ENCODE data around the gene AKR1B15.
A peak's percentile ranks its signal among the peaks of the same experiment; 100 is the strongest.
"Not testable (repeated sequence)": the region's sequence is repeated elsewhere in the genome, so short reads cannot be mapped to it uniquely, and the experiment has no call there.

The AKR1B15 gene

DNA sequence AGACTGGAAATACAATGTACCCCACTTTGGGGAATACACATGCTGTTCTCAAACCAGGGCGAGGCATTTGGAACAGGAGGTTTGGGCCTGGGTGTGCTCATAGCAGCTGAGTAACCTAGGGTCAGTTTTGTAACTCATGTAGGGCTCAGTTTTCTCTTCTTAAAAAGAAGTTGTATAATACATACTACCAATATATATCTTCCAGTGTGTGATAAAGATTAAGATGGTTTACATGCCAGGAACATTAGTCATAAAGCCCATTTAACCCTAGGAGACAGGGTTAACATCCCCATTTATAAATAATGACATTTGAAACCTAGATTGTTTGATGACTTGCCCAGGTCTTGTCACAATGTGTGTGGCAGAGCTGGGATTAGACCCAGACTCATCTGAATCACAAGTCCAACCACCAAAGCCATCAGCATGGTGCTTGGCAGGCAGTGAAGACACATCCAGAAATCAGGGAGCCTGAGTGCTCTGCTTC lies 15.6 kb upstream of the AKR1B15 start:
- no peak for DNase-seq

GRCh38 chr7:134534633-134535032 lies 14.3 kb upstream of the AKR1B15 start:
- DNase-seq, result no peak

GRCh38 chr7:134535272-134535918 lies 13.5 kb upstream of the AKR1B15 start:
- no peak for DNase-seq

DNA sequence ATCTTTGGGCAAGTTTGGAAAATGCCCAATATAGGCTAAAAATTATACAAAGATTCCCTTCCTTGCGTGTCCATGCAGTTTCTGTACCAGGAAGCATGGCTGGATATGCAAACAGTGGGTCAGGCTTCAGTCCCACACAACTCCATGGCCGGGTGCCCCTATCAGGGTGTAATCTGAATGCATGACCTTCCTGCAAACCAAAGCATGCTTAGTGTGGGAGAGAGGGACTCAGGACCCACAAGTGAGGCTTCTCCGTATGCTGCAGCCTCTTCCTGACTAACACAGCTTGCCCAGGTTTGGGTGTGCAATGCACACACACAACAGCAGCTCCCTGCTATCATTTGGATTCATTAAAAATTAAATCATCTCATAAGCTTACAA lies 13.0 kb upstream of the AKR1B15 start:
- no peak for DNase-seq

DNA sequence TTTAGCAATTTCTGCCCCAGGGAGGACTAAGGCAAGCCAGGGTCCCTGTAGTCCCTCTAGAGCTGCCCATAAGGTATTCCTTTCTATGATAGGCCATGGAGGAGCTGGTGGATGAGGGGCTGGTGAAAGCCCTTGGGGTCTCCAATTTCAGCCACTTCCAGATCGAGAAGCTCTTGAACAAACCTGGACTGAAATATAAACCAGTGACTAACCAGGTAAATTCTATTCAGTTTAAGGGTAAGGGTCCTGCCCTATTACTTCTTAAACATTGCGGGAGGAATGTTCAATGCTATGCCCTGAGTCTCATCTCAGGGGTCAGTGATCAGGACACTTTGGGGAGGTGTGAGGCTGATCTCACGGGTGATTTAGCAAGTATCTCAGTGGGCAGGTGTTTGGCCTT lies 12.4 kb upstream of the AKR1B15 start:
- not testable (repeated sequence) for DNase-seq

DNA sequence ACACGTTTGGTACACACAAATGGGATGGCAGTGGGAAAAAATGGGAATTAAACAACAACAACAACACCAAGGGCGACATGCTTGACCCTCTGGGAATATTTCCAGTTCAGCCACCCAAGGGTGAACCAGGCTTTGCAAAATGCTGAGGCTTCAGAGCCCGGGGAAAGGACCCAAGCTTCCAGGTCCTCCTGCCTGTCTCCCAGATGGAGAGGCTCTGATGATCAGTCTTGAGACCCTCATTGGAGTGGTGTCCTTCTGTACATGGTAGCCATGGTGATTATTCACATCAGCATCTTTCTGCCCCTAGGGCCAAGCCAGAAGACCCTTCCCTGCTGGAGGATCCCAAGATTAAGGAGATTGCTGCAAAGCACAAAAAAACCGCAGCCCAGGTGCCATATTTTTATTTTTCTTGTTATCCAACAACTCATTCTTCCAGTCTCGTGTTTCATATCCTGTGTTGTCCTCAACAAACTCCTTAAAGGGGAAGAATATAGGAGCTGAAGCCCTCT lies 11.6 kb upstream of the AKR1B15 start:
- not testable (repeated sequence) for DNase-seq

DNA sequence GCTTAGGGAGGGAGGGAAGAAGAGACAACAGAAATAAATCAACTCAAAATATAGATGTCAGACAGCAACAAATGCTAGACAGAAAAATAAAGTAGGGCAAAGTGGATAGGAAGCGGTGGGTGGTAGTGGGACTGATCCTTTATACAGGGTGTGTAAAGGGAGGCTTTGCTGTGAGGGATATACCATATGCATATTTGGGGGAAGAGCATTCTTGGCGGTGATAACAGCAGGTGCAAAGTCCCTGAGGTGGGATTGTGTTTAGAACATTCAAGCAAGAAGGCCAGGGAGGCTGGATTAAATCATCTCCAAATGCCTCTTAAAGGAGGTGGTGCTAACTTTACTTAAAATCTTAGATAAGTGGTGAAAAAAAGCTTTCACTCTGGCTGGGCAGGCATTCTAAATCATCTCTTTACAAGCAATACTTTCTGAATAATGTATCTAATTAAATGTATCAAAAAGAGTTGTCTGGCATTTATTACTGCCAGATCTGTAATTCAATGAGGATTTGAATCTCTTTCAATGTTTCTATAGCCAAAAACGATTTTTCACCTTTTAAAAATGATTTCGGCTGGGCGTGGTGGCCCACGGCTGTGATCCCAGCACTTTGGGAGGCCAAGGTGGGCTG lies 9.4 kb upstream of the AKR1B15 start:
- DNase-seq, result no peak

- DNase-seq, result not testable (repeated sequence)
Measured at GRCh38 chr7:134541501-134542194, 7.3 kb upstream of the AKR1B15 start.

- DNase-seq, result no peak
Measured at GRCh38 chr7:134542195-134542771, 6.6 kb upstream of the AKR1B15 start.

DNA sequence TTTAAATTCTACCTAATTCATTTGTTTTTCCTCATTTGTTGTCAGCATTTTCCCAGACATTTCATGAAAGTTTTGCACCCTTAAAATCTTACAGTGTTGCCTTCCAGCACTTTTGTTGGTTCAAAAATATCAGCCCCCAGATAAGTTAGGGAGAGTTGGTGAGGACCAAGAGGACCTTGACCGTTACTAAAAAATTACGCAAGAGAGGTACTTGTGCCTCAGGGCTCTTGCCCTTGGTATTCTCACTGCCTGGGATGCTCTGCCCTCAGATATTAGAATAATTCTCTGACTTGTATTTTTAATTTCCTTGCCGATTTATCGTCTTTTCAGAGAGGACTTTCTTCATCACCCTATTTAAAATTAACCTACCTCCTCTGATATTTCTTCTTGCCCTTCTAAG lies 3.5 kb upstream of the AKR1B15 start:
- no peak for DNase-seq

DNA sequence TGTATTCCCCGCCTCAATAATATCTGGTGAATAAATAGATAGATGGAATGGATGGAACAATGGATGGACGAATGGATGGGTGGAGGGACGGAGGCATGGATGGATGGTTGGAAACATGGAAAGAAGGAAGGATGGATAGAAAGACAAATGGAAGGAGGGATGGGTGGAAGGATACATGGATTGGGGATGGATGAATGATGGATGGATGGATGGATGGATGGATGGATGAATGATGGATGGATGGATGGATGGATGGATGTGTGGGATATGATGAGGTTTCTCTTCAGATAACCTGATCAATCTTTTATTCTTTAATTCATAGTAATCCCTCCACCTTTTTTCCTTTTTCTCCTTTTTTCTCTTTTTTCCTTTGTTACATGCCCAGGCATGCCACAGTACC lies 3.0 kb upstream of the AKR1B15 start:
- no peak for DNase-seq

DNA sequence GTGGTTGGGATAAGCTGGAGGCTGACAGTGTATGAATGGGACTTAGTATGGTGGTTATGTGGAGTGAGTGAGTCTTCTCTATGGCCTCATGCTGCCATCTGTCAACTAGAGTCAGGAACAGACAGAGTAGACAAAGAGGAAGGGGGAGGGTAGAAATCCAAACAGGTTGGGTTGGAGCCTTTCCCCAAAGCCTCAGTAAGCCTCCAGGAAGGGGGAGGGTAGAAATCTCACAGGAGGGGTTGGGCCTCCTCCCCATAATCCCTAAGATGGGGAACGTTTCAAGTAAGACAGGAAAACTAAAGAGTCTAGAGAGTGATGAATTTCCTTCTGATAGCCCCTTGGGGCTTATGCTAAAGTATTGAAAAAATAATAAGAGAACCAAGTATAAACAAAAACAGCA lies 2.0 kb upstream of the AKR1B15 start:
- DNase-seq, result no peak

DNA sequence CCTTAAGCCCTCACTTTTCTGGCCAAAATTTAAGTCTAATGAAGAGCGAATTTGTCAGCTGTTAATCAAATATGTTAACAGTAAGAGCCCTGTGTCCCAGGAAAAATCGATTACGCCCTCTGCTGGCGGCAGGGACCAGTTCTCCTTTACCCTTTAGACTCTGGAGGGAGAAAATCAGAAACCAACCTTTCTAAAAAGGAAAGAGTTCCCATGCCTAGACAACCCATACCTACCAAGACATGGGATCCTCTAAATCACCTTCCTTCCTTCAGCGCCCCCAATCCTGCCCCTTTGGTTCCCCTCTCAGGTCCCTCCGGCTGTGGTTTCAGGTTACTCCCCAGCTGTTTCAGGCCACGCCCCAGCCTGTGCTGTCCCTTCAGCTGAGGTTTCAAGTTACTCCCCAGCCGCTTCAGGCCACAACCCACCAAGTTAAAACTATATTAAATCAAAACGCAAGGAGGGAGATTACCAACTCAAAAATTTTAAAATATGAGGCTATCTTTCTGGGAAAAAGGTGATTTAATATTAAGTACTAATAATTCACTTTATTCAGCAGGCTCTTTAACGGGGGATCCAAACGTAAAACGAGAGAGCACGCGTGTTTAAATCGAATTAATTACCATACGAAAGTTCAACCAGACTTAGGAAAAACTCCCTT lies 1.4 kb upstream of the AKR1B15 start:
- DNase-seq, result peak; percentile 59 to 60

- DNase-seq, result no peak
Measured at GRCh38 chr7:134549366-134549765, 456 bp downstream of the AKR1B15 start.

DNA sequence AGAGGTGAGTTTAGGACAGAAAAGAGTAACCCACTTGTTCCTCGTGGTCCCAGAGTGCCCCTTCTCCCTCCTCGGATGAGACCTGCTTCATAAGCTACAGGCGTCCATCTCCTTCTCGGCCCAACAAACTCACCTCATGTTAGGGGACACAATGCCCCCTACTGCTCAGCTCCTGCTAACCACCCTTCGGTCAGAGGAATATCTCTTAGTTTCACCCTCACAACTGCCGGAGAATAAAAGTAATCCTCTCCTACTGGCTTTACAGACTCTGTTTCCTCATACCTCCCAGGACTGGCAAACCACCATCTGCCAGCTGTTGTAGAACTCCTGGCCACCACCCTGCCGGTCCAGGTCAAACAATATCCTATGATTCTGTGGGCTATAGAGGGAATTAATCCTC lies 3.2 kb downstream of the AKR1B15 start:
- DNase-seq, result no peak

GRCh38 chr7:134553976-134554375 lies 5.1 kb downstream of the AKR1B15 start:
- DNase-seq, result no peak

DNA sequence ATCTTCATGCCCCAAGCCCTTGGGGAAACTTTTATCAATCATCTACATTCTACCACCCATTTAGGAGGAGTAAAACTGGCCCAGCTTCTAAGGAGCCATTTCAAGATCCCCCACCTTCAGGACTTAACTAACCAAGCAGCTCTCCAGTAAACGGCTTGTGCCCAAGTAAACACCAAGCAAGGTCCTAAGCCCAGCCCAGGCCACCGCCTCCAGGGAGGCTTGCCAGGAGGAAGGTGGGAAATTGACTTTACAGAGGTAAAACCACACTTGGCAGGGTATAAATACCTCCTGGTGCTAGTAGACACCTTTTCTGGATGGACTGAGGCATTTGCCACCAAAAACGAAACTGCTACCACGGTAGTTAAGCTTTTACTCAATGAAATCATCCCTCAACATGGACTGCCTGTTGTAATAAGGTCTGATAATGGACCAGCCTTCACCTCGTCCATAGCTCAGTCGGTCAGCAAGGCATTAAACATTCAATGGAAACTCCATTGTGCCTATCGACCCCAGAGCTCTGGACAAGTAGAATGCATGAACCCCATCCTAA lies 5.6 kb downstream of the AKR1B15 start:
- DNase-seq, result no peak

DNA sequence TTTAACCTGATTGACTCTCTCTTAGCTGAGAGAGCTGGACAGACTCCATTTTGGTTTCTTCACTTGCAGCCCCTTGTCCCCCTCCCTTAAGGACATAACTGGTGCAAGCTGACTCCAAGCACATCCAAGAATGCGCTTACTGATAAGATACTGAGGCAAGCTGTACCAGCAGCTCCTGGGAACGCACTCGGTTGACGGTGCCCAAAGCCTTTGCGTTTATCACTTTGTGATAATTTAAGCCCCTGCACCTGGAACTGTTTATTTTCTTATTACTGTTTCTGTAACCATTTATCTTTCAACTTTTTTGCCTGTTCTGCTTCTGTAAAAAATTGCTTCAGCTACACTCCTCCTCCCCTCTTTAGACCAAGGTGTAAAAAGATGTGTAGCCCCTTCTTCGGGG lies 8.5 kb downstream of the AKR1B15 start:
- DNase-seq, result no peak

DNA sequence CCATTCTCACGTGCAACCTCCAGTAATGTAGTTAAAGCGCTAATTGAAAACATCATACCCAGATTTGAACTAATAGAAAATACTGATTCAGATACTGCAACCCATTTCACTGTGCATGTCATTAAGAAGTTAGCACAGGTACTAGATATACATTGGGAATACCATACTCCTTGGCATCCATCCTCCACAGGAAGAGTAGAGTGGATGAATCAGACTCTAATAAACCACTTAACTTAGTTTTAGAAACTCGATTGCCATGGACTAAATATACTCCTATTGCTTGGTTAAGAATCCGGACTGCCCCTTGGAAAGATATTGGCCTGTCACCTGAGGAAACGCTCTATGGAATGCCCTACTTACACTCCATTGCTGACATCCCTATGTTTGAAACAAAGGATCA lies 9.5 kb downstream of the AKR1B15 start:
- no peak for DNase-seq

DNA sequence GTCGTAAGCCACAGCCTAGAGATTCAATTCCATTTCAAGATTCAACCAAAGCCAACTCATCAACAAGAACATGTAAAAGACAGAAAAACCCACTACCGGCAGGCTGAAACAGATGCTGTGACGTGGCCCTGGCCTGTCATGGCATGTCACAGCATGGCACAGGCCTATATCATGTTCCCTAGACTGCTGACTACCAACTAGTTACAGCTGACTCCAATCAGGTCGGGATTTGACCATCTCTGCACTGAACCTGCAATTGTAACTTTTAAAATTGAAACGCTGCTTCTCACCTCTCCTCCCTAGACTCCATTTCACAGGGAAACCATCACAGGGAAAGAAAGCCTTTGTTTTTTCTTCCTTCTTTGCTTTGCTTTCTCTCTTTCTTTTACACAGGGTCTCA lies 12.7 kb downstream of the AKR1B15 start:
- DNase-seq, result not testable (repeated sequence)

DNA sequence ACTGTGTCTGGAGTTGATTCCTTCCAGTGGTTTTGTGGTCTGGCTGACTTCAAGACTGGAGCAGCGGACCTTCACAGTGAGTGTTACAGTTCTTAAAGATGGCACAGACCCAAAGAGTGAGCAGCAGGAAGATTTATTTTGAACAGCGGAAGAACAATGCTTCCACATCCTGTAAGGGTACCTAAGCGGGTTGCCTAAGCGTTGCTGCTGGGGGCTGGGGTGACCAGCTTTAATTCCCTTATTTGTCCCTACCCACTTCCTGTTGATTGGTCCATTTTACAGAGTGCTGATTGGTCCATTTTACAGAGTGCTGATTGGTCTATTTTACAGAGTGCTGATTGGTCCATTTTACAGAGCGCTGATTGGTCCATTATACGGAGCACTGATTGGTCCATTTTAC lies 13.2 kb downstream of the AKR1B15 start:
- peak in 1 of 2 donors; percentile 2 for DNase-seq

DNA sequence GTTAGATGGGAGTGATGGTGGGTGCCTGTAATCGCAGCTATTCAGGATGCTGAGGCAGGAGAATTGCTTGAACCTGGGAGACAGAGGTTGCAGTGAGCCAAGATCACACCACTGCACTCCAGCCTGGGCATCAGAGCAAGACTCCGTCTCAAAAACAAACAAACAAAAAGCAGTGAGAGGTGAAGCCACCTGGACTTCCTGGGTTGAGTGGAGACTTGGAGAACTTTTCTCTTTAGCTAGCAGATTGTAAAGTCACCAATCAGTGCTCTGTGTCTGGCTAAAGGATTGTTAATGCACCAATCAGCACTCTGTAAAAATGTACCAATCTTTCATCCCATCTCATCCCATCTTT lies 14.5 kb downstream of the AKR1B15 start:
- not testable (repeated sequence) for DNase-seq

DNA sequence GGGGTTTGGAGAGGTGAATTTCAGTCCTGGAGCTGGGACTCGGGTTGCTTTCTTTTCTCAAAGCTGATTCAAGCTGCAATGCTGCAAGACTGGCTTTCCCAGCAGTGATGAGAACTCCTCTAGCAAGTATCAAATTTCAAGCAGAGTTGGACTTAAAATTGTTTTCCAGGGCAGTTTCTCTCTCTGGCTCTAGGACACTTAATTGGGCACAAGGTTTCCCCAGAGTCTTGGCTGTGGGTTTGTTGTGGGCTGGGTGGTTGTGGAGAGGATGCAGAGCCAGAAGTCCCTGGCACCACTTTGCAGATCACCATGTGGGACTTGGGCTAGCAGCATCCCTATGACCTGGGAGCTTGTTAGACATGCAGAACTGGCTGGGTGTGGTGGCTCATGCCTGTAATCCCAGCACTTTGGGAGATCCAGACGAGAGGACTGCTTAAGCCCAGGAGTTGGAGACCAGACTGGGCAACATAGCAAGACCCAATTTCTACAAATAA lies 16.8 kb downstream of the AKR1B15 start:
- no peak for DNase-seq

Measured in CD4-positive, alpha-beta T cell treated with Interleukin-1 beta for 1 hour (primary cell).